EH (cell line): ENCODE measurements around the gene LPIN1.
"Not testable (repeated sequence)": the region's sequence is repeated elsewhere in the genome, so short reads cannot be mapped to it uniquely, and the experiment has no call there.

ENCODE experiments used
- DNase-seq: peaks from one replicate; pipeline ENCODE4 v3.0.0-alpha.2; 2015; ENCODE audit warnings: low read depth

The LPIN1 gene

DNA sequence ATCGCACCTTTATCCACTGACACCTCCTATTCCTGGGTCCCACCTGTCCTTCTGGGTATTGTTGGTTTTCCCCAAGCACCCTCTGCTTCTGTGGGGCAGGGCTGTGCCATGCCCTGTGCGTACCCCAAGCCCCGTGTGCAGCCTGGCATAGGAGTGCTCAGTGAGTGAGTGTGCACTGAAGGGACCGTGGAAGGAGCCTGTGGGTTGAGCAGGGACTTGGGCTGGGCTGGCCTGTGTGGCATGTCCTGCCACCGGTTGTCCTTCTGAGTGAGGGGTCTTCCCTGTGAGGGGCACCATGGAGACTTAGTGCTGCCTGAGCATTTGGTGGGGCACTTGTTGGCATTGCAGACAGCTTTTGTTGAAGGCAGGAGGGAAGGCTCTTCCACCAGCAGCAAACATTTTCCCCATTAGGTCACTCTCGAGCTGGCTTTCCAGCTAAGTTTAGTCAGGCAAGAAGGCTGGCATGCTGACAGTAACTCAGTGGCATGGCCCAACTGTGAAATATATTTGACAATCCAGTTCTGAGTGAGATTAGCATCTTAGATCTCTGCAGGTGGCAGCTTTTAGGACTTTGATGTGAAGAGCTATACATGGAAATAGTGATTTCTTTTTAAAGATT lies 64.7 kb downstream of the LPIN1 start:
- DNase-seq, result peak; percentile 13

DNA sequence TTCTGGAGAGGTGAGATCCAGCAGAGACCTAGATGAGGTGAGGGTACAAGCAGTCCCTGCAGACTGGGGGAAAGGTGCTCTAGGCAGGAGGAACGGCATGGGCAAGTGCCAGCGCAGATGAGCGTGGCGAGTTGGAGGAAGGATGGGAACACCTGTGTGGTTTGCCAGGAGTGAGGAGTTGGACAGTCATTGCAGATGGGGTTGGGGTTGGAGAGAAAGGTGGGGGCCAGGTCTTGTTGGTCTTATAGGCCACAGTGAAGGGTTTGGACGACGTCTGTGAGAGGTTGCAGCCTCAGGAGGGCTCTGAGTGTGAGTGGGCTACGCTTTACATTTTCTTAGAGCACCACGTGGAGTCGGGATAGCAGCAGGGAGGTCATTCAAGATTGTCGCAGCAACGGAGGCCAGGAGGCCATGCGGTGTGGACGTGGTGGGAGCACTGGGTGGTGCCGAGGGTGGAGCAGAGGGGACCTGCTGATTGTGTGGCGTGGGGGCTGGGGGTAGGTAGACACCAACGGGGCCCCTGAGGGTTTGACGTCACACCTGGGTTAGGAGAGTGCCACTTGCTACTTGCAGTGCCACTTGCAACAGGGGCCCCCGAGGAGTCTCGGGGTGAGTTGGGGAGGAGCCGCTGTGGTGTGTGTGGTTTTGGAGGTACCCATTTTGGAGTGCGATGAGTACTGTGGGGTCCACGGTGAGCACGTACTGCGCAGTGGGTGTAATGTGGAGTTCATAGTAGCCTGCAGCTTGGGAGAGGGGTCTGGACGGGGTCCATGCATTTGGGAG lies 66.2 kb downstream of the LPIN1 start:
- DNase-seq, result no peak

- DNase-seq, result not testable (repeated sequence)
Measured at GRCh38 chr2:11813345-11813744, 66.9 kb downstream of the LPIN1 start.

- no peak for DNase-seq
Measured at GRCh38 chr2:11813951-11814350, 67.5 kb downstream of the LPIN1 start.

DNA sequence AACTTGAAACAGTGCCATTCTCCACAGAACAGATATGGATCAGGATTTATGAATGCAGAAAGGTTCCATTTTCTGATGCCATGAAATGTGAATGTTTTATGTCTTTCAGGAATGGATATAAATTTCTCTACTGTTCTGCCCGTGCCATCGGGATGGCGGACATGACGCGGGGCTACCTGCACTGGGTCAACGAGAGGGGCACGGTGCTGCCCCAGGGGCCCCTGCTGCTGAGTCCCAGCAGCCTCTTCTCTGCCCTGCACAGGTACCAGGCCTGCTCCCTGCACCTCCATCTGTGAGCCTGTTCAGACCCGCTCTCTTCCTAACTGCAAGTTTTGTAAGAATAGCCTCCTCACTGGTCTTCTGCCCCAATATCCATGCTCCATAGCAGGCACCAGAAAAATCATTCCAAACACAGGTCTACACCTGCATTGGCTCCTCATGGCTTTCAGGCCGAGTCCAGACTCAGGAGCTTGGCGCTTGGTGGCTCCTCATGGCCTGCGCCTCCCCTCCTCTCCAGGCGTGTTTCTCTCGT lies 68.6 kb downstream of the LPIN1 start:
- DNase-seq, result no peak

GRCh38 chr2:11816935-11817334 lies 70.5 kb downstream of the LPIN1 start:
- DNase-seq, result not testable (repeated sequence)

DNA sequence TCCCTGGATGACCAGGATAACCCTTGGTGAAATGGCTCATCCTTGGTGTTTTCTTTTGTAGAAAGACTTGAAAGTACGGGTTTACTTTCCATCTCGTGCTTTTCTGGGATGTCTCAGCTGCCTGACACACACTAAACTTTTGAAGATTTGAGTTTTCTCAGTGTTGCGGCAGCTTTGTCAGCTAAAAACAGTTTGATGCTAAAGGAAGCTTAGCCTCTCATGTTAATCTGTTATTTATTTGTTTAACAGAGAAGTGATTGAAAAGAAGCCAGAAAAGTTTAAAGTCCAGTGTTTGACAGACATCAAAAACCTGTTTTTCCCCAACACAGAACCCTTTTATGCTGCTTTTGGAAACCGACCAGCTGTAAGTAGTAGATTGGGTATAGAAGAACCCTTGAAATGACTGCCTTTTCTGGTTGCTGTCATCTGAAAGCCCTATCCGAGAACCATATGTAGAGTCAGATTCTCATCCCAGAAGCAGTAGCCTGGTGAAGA lies 72.8 kb downstream of the LPIN1 start:
- DNase-seq, result no peak

GRCh38 chr2:11820650-11821049 lies 74.2 kb downstream of the LPIN1 start:
- peak; percentile 36 for DNase-seq

DNA sequence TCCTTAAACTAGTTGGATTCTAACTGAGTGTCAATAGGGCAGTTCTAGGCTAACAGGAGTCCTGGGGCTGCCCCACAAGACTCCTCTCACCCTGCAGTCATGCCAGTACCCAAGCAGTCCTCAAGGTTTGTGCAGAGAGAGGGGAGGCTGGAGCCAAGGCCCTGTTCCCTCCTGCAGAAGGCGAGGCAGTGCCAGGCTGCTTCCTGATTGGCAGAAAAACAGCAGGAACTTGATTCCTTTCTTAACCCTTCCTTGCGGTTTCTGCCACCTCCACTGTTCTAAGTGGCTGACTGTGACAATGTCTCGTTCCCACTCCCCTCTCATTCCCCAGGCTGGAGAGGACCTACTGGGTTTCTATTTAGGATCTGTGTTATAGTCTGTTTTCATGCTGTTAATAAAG lies 75.3 kb downstream of the LPIN1 start:
- DNase-seq, result no peak

DNA sequence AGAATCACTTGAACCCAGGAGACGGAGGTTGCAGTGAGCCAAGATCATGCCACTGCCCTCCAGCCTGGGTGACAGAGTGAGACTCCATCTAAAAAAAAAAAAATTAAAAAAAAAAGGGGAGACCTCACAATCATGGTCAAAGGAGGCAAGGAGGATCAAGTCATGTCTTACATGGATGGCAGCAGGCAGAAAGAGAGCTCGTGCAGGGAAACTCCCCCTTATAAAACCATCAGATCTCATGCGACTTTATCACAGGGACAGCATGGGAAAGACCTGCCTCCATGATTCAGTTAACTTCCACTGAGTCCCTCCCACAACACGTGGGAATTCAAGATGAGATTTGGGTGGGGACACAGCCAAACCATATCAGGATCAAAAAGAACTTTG lies 75.9 kb downstream of the LPIN1 start:
- not testable (repeated sequence) for DNase-seq

DNA sequence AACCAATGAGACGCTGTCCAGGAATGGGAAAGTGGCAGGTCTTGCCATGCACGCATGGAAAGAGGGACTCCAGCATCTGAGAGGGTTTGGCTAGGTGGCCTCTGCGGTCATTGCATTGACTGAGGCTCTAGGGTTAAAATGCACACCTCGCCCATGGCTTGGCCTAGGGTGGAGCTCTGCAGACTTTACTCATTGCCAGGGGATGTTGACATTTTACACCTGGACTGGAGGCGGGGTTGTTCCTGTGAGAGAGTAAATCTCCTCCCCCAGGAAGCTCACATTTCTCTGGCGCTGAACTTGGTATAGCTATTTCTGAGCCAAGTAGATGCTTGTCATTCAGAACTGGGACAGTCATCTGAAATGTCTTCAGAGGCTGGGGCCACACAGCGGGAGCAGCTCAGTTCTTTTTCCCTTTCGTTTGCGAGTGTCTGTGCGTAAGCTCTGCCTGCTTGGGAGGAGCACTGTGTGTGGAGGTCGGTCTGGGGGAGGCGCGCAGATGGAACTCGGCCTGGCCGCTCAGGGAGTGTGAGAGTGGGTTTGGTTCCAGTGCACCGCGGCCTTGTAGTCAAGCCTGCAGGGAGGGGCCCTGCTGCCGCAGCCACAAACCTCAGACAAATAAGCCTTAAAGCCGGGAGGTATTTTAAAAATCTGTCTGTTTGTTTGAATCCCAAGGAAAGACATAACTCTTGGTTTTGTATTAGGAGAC lies 76.5 kb downstream of the LPIN1 start:
- no peak for DNase-seq

DNA sequence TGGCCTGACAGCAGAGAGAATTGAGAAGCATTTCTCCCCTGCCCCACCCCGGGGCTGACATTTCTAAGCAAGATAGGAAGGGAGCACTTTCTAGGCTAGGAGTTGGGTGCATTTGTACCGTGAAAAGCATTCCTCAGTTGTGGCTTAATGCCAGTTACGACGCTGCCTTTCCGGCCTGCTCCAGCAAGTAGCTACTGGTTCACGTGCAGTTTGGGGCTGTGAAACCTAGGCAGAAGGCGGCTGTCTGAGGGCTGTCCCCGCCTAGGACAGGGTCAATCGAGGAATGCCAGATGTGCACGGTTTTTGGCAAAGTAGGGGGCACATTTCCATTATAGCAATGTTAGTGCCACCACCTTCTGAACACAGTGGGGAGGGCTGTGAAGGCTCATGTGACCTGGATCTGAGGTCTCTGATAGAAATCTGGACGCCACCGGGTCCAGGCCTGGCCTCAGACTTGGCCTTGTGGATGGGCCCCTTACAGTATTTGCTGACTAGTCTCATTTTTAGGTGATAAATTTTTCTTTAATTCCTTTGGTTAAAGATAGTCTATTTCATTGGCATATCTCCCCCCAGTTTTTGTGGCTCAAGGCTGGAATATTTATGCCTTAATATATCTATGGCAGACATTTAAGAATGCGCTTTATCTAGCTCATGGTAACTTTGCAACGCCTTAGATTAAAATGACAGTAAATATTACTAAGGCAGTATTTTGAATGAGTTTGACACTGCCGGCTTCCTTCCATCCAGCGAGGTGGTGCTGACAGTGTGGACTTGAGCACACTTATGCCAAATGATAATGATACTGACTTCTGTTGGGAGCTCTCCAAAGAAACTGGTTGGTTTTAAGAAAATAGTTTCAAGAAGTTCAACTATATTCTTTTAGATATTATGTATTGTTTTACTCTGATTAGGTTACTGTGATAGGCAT lies 78.7 kb downstream of the LPIN1 start:
- no peak for DNase-seq

GRCh38 chr2:11827547-11827946 lies 81.1 kb downstream of the LPIN1 start:
- DNase-seq, result no peak

DNA sequence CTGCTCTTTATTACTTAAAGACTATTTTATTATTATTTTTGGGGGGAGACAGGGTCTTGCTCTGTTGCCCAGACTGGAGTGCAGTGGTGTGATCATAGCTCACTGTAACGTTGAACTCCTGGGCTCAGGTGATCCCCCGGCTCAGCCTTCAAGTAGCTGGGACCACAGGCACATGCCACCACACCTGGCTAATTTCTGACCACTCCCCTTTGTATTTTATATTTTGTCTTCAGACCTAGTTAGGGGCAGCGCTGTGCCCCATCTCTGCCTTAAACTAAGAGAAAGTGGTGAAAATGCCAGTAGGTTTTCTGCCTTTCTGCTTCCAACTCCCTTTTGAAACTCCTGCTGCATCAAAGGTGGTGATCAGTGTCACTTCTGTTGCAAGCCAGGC lies 82.5 kb downstream of the LPIN1 start:
- DNase-seq, result no peak

- peak; percentile 60 for DNase-seq
Measured at GRCh38 chr2:11829324-11829946, 83.0 kb downstream of the LPIN1 start.

DNA sequence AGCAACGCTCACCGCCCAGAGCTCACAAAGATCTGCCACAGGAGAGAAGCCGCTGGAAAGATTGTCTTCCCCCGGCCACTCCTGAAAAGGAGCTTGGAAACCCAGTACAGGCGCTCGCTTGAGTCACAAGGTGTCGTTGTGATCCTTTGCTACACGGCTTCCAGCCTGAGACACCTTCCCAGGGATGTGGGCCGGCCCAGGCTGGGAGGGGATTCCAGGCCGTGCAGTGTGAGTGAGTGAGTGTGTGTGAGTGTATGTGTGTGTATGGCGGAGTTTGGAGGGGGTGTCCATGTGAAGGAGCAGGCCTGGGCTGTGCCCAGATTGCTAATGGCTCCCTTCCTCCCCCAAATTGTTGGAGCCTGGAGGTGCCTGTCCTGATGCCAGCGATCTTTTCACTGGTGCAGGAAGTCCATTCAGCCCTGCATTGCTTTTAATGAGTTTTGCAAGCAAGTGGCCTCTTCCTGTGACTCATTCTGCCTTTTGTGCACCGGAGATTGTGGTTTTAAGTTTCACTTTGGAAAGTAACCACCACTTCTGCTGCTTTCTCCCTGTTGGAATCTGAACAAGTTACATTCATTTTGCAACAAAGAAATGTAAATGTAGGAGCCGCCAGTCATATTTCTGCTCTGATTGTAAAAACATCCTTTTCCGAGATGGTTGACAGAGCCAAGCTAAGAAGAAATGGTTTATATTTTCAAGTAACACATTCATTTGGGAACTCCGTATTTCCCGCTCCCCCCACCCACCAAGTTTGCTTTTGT lies 83.7 kb downstream of the LPIN1 start:
- DNase-seq, result peak; percentile 97

- no peak for DNase-seq
Measured at GRCh38 chr2:11830708-11831301, 84.4 kb downstream of the LPIN1 start.

GRCh38 chr2:11831415-11831814 lies 85.0 kb downstream of the LPIN1 start:
- DNase-seq, result no peak

DNA sequence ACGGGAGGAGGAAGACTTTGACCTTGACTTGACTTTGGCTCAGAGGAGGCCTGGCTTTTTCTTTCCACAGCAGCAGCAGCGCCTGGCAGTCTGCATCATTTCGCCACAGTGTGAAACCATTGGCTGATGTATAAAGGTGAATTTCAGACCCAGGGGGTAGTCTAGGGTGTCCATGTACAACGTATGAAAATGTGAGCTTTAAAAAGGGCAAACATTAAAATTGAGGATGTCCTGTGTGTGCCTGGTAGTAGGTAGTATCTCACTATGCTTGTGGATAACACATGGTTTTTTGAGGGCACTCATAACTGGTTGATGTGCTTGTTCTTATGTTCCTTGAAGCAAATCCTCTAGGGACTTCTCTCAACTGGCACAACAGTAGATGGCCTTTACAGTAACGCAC lies 86.1 kb downstream of the LPIN1 start:
- no peak for DNase-seq

DNA sequence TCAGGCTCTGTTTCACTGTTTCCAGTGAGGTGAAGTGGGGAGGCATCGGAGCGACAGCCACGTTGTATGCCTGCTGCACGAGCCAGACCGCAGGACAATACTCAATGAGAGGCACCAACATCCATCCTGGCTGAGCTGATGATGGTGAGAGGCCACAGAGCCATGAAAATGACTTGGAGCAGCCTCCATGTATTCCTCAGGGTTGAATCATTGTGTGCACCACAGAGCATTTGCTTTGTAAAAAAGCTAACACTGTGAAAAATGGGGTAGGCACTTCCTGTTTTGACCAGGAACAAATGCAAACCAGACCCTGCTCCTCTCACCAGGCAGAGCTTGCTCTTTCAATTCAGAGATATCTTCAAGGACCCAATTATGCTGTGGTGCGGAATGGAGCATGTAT lies 87.2 kb downstream of the LPIN1 start:
- peak; percentile 93 for DNase-seq
